ENCODE results near the gene PPP2R3A.

GRCh38 chr3:136186846-136187245, 221.3 kb downstream of the PPP2R3A start:
- no peak for TF ChIP-seq CTCF (IDR thresholded peaks at IDR 0.05; ENCODE audit: low read length)
- TF ChIP-seq EZH2phosphoT487 (IDR thresholded peaks at IDR 0.05; ENCODE audit: low read length): no peak
- no peak for TF ChIP-seq EZH2 (optimal IDR thresholded peaks at IDR 0.05; ENCODE audit: low read depth, low read length)
